Hepatocyte (in vitro differentiated cells): ENCODE results near the gene TMC6. TPM values are rescaled to one million over a fixed set of nuclear protein-coding genes. Genes with fewer than 3 reads are reported as not detected.

Experiments used
- DNase-seq: peaks from one replicate; pipeline ENCODE4 v3.0.0-alpha.2; 2016; ENCODE audit warnings: low spot score
- H2AFZ ChIP-seq: fragments of 200-600 bp; sonication (generic); 2 replicates; pipeline ENCODE4 v1.6.0; 2016; ENCODE audit warnings: antibody characterized with exemption, mild to moderate bottlenecking
- H3K27ac ChIP-seq: fragments of 200-600 bp; sonication (generic); 2 replicates; pipeline ENCODE4 v1.5.1; 2016; ENCODE audit warnings: mild to moderate bottlenecking
- H3K27me3 ChIP-seq: fragments of 200-600 bp; sonication (generic); 2 replicates; pipeline ENCODE4 v1.6.1; 2016
- H3K36me3 ChIP-seq: fragments of 200-600 bp; sonication (generic); replicated peaks from 2 replicates; pipeline ENCODE4 v1.5.1; 2016; ENCODE audit warnings: low read depth; ENCODE audit not compliant: insufficient read depth
- H3K4me1 ChIP-seq: fragments of 200-600 bp; sonication (generic); 2 replicates; pipeline ENCODE4 v1.5.1; 2016; ENCODE audit warnings: mild to moderate bottlenecking, moderate library complexity; ENCODE audit not compliant: insufficient read depth
- H3K4me2 ChIP-seq: fragments of 200-600 bp; sonication (generic); 2 replicates; pipeline ENCODE4 v1.6.0; 2016
- H3K4me3 ChIP-seq: fragments of 200-600 bp; sonication (generic); 2 replicates; pipeline ENCODE4 v1.5.1; 2016; ENCODE audit warnings: mild to moderate bottlenecking
- H3K79me2 ChIP-seq: fragments of 200-600 bp; sonication (generic); 2 replicates; pipeline ENCODE4 v1.6.0; 2017; ENCODE audit warnings: mild to moderate bottlenecking
- H3K9me2 ChIP-seq: fragments of 200-600 bp; sonication (generic); replicated peaks from 2 replicates; pipeline ENCODE4 v1.6.0; 2017; ENCODE audit warnings: mild to moderate bottlenecking; ENCODE audit not compliant: insufficient read depth
- H3K9me3 ChIP-seq: fragments of 200-600 bp; sonication (generic); 2 replicates; pipeline ENCODE4 v1.5.1; 2016; ENCODE audit warnings: low read depth, mild to moderate bottlenecking
- H4K20me1 ChIP-seq: fragments of 200-600 bp; sonication (generic); 2 replicates; pipeline ENCODE4 v1.6.0; 2016; ENCODE audit warnings: mild to moderate bottlenecking; ENCODE audit not compliant: insufficient read depth, poor library complexity, severe bottlenecking
- EZH2 ChIP-seq: fragments of 200-600 bp; sonication (generic); IDR thresholded peaks from 2 replicates; pipeline ENCODE4 v1.6.1; 2016; ENCODE audit warnings: antibody characterized with exemption, mild to moderate bottlenecking, borderline replicate concordance
- EZH2phosphoT487 ChIP-seq: fragments of 200-600 bp; sonication (generic); IDR thresholded peaks from one replicate; pipeline ENCODE4 v1.6.1; 2018; ENCODE audit warnings: antibody characterized with exemption, mild to moderate bottlenecking, low read depth, moderate library complexity; ENCODE audit not compliant: unreplicated experiment, severe bottlenecking
- WGBS: methylation state at CpG from one replicate; pipeline ENCODE4 v1.1.6; 2016; ENCODE audit warnings: low lambda C conversion rate; ENCODE audit errors: missing lambda C conversion rate; 5-methylcytosine and 5-hydroxymethylcytosine counted together
- polyA plus RNA-seq: library from polyadenylated mRNA; unstranded; fragments of >200 nt; fragmentation: Nextera tagmentation; extraction: Ambion mirVana; gene quantifications from 2 replicates; pipeline ENCODE4 v1.2.1, GENCODE V29; 2016
- total RNA-seq: library from RNA; depleted of rRNA; stranded (reverse); fragments of >200 nt; gene quantifications from 2 replicates; pipeline ENCODE4 v1.2.3, GENCODE V29; 2014
- TF ChIP-seq, protein P1 (sequence below): fragments of 200-600 bp; sonication (generic); IDR thresholded peaks from 2 replicates; pipeline ENCODE4 v1.5.1; 2016; ENCODE audit warnings: antibody characterized with exemption, mild to moderate bottlenecking; ENCODE audit not compliant: poor library complexity

The TMC6 gene
- total and polyA plus RNA-seq, 2 experiments from 2014 or later: 26.7 to 57.9 TPM

DNA sequence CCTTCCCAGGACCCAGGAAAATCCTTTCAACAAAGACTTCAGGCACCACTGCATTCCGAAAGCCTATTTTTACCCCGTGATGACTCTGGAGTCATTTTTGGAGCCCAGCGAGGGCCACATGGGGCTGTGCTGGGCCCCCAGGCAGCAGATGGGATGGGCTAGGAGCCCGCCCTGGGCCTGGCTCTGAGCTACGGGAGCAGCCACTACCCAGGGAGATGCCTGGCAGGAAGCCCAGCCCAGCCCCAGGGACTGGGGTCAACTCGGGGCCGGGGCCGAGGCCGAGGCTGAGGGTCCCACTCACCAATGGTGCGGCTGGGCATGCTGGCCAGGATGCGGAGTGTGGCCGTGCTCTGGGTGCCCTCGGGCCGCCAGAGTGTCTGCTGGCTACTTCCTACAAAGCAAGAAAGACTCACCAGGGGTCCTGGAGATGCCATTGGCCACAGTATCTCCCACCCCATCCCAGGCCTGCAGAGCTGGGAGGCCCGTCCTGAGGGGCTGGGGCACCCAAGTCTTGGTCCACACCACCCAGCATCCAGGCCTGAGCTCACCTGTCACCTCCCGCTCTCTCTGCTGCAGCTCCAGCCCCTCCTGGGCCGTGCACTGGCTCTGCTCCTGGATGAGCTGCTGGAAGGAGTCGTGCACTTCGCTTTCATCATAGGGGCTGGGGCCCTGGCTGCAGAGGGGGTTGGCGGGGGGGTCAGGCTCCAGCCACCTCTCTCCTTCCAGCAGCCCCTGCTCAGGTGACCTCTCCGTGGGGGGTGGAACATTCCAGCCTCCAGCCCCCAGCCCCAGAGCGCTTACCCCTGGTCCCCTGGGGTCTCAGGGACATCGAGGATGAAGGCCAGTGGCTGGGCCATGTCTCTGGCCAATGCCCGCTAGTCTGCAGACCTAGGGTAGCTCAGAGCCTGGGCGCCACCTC is 2.3 kb downstream of the TMC6 start:
- WGBS: 90% methylated on average over 25 of the region's 25 CpGs
- Histone ChIP-seq H3K4me3 (no peak overlapping the region), H3K79me2 (peaks cover 3% of the 10 kb centered on the region), H3K4me2 (no peak overlapping the region), H3K4me1 (peaks cover 12% of the 10 kb centered on the region), H4K20me1 (no peaks in the 10 kb centered on the region), H2AFZ (no peak overlapping the region), H3K27ac (no peak overlapping the region), H3K9me2 (no peaks in the 10 kb centered on the region), H3K9me3 (no peaks in the 10 kb centered on the region), H3K27me3 (peaks cover 7% of the 10 kb centered on the region), H3K36me3 (no peaks in the 10 kb centered on the region)
- TF ChIP-seq EZH2phosphoT487 (no peak), EZH2 (no peak)
- TF ChIP-seq, protein P1, sequence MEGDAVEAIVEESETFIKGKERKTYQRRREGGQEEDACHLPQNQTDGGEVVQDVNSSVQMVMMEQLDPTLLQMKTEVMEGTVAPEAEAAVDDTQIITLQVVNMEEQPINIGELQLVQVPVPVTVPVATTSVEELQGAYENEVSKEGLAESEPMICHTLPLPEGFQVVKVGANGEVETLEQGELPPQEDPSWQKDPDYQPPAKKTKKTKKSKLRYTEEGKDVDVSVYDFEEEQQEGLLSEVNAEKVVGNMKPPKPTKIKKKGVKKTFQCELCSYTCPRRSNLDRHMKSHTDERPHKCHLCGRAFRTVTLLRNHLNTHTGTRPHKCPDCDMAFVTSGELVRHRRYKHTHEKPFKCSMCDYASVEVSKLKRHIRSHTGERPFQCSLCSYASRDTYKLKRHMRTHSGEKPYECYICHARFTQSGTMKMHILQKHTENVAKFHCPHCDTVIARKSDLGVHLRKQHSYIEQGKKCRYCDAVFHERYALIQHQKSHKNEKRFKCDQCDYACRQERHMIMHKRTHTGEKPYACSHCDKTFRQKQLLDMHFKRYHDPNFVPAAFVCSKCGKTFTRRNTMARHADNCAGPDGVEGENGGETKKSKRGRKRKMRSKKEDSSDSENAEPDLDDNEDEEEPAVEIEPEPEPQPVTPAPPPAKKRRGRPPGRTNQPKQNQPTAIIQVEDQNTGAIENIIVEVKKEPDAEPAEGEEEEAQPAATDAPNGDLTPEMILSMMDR: no peak
- no peak for DNase-seq

DNA sequence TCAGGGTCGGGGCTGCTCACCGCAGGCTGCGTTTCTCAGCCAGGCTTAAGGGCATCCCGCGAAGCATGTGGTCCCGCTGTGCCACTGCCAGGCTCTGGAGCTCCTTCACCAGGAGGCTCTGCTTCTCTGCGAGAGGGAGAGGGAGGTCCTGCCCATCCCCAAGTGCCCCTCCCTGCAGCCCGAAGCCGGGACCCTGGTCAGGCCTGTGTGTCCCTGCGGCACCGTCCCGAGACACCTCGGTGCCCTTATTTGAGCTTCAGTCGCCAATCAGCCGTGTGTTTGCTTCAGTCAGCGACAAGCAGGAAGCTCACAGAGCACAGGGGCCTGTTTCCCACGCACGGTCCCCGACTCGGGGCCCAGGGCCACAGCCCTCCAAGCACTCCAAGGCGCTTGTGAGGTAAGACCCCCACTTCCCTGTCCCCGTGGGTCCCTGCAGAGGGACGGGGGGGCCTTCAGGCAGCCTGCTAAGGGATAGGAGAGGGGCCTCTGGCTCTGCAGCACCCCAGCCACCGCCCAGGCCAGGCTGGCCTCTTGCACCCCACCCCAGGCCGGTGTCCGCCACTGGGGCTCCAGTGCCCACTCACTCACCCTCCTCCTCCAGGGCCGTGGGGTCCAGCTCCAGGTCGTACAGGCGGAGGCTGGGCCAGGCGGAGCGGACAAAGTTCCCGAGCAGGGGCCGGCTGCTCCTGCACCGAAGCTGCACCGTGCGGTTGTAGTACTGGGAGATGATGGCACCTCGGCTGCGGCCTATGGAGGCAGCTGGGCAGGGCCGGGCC is 3.2 kb downstream of the TMC6 start:
- peaks cover 12% of the 10 kb centered on the region for H3K4me1 ChIP-seq
- TF ChIP-seq EZH2 (no peak), EZH2phosphoT487 (no peak)
- TF ChIP-seq, protein P1: no peak
- no peak overlapping the region for H3K4me2 ChIP-seq
- no peak for DNase-seq
- peaks cover 3% of the 10 kb centered on the region for H3K79me2 ChIP-seq
- H4K20me1 ChIP-seq: no peaks in the 10 kb centered on the region
- no peak overlapping the region for H3K27ac ChIP-seq
- no peak overlapping the region for H3K4me3 ChIP-seq
- H3K9me2 ChIP-seq: no peaks in the 10 kb centered on the region
- H3K36me3 ChIP-seq: no peaks in the 10 kb centered on the region
- WGBS: 94% methylated on average over 39 of the region's 39 CpGs
- no peaks in the 10 kb centered on the region for H3K9me3 ChIP-seq
- H3K27me3 ChIP-seq: no peaks in the 10 kb centered on the region
- no peak overlapping the region for H2AFZ ChIP-seq

- Histone ChIP-seq H3K36me3 (no peaks in the 10 kb centered on the region), H3K27me3 (no peaks in the 10 kb centered on the region), H3K4me2 (no peak overlapping the region), H3K9me3 (no peaks in the 10 kb centered on the region), H3K4me3 (no peak overlapping the region), H4K20me1 (no peaks in the 10 kb centered on the region), H2AFZ (no peak overlapping the region), H3K27ac (no peak overlapping the region), H3K9me2 (no peaks in the 10 kb centered on the region), H3K79me2 (peaks cover 3% of the 10 kb centered on the region), H3K4me1 (peaks cover 12% of the 10 kb centered on the region)
- no peak for DNase-seq
- WGBS: 95% methylated on average over 11 of the region's 12 CpGs
- no peak for TF ChIP-seq EZH2phosphoT487
These were observed 3.8 kb downstream of the TMC6 start for GRCh38 chr17:78124836-78125137.
